HepG2 (cell line): ENCODE measurements around the gene C20orf202. TPM values are rescaled to one million over a fixed set of nuclear protein-coding genes. Genes with fewer than 3 reads are reported as not detected.
A peak's percentile ranks its signal among the peaks of the same experiment; 100 is the strongest.

Source experiments
- ARNTL ChIP-seq: sonication (generic); formaldehyde crosslinking; IDR thresholded peaks from 2 replicates; pipeline ENCODE4 v1.4.0; 2020; ENCODE audit warnings: mild to moderate bottlenecking, missing genetic modification reagents
- CBX5 ChIP-seq: sonication (generic); formaldehyde crosslinking; IDR thresholded peaks from 2 replicates; pipeline ENCODE4 v1.4.0; 2020; ENCODE audit warnings: missing genetic modification reagents, borderline replicate concordance
- HES4 ChIP-seq: sonication (generic); formaldehyde crosslinking; IDR thresholded peaks from 2 replicates; pipeline ENCODE4 v1.9.0; 2021; ENCODE audit warnings: mild to moderate bottlenecking, missing genetic modification reagents, borderline replicate concordance
- HIC2 ChIP-seq: sonication (generic); formaldehyde crosslinking; IDR thresholded peaks from 2 replicates; pipeline ENCODE4 v1.9.0; 2022; ENCODE audit warnings: low read depth, missing genetic modification reagents
- HNRNPK ChIP-seq: fragments of 200-400 bp; formaldehyde crosslinking; IDR thresholded peaks from 2 replicates; pipeline ENCODE4 v1.6.1; 2018; ENCODE audit warnings: low read length, low read depth, moderate library complexity, mild to moderate bottlenecking; ENCODE audit not compliant: poor library complexity, severe bottlenecking
- HNRNPUL1 ChIP-seq: fragments of 200-400 bp; formaldehyde crosslinking; IDR thresholded peaks from 2 replicates; pipeline ENCODE4 v1.6.1; 2017; ENCODE audit warnings: low read depth, mild to moderate bottlenecking, low read length, moderate library complexity
- KDM3A ChIP-seq: IDR thresholded peaks from 2 replicates; pipeline ENCODE4 v1.6.1; 2018; ENCODE audit warnings: low read depth, missing compliant biosample characterization
- MAZ ChIP-seq, 2 experiments: sonication (generic) in 1 of 2; formaldehyde crosslinking in 1 of 2; IDR thresholded peaks; 2 replicates each; pipeline versions ENCODE4 v1.5.0 to v1.6.1; 2012 to 2020; ENCODE audit warnings: low read depth in 2 of 2, mild to moderate bottlenecking in 2 of 2, borderline replicate concordance in 1 of 2, improper control_type of control experiment in 1 of 2, low read length in 1 of 2, missing genetic modification reagents in 1 of 2, moderate library complexity in 1 of 2
- PATZ1 ChIP-seq: sonication (generic); formaldehyde crosslinking; IDR thresholded peaks from 2 replicates; pipeline ENCODE4 v1.4.0; 2020; ENCODE audit warnings: missing genetic modification reagents
- POGK ChIP-seq: sonication (generic); formaldehyde crosslinking; conservative IDR thresholded peaks from 2 replicates; pipeline ENCODE4 v1.8.0; 2022; ENCODE audit warnings: mild to moderate bottlenecking, moderate library complexity, missing genetic modification reagents
- SAP130 ChIP-seq: IDR thresholded peaks from 2 replicates; pipeline ENCODE4 v1.6.1; 2016; ENCODE audit warnings: low read depth
- TBX2 ChIP-seq: sonication (generic); formaldehyde crosslinking; IDR thresholded peaks from 2 replicates; pipeline ENCODE4 v1.5.0; 2020; ENCODE audit warnings: missing genetic modification reagents, mild to moderate bottlenecking, borderline replicate concordance
- THAP7 ChIP-seq: sonication (generic); formaldehyde crosslinking; IDR thresholded peaks from 2 replicates; pipeline ENCODE4 v1.8.1; 2023; ENCODE audit warnings: mild to moderate bottlenecking, missing genetic modification reagents
- ZFP36L2 ChIP-seq: sonication (generic); formaldehyde crosslinking; IDR thresholded peaks from 2 replicates; pipeline ENCODE4 v1.4.0; 2020; ENCODE audit warnings: missing genetic modification reagents
- ZFX ChIP-seq: sonication (generic); formaldehyde crosslinking; IDR thresholded peaks from 2 replicates; pipeline ENCODE4 v1.4.0; 2020; ENCODE audit warnings: mild to moderate bottlenecking, low read depth, missing genetic modification reagents, moderate library complexity
- ZMAT3 ChIP-seq: sonication (generic); formaldehyde crosslinking; conservative IDR thresholded peaks from 2 replicates; pipeline ENCODE4 v1.7.0; 2021; ENCODE audit warnings: missing genetic modification reagents
- ZNF292 ChIP-seq: sonication (generic); formaldehyde crosslinking; IDR thresholded peaks from 2 replicates; pipeline ENCODE4 v1.8.1; 2022; ENCODE audit warnings: mild to moderate bottlenecking, low read depth, missing genetic modification reagents, borderline replicate concordance
- ZNF335 ChIP-seq: sonication (generic); formaldehyde crosslinking; IDR thresholded peaks from 2 replicates; pipeline ENCODE4 v1.4.0; 2020; ENCODE audit warnings: missing genetic modification reagents
- ZNF556 ChIP-seq: sonication (generic); formaldehyde crosslinking; IDR thresholded peaks from 2 replicates; pipeline ENCODE4 v1.4.0; 2020; ENCODE audit warnings: mild to moderate bottlenecking, missing genetic modification reagents, borderline replicate concordance
- ZNF607 ChIP-seq: sonication (generic); formaldehyde crosslinking; IDR thresholded peaks from 2 replicates; pipeline ENCODE4 v1.5.1; 2020; ENCODE audit warnings: missing genetic modification reagents, mild to moderate bottlenecking, borderline replicate concordance
- ZNF777 ChIP-seq: sonication (generic); formaldehyde crosslinking; IDR thresholded peaks from 2 replicates; pipeline ENCODE4 v1.4.0; 2020; ENCODE audit warnings: missing genetic modification reagents
- ZNF788 ChIP-seq: sonication (generic); formaldehyde crosslinking; IDR thresholded peaks from 2 replicates; pipeline ENCODE4 v1.5.0; 2020; ENCODE audit warnings: mild to moderate bottlenecking, missing genetic modification reagents, borderline replicate concordance
- ZNF816 ChIP-seq: sonication (generic); formaldehyde crosslinking; IDR thresholded peaks from 2 replicates; pipeline ENCODE4 v1.8.0; 2022; ENCODE audit warnings: missing genetic modification reagents, mild to moderate bottlenecking, borderline replicate concordance
- ZSCAN31 ChIP-seq: sonication (generic); formaldehyde crosslinking; IDR thresholded peaks from 2 replicates; pipeline ENCODE4 v1.5.0; 2020; ENCODE audit warnings: low read depth, mild to moderate bottlenecking, missing genetic modification reagents
- polyA plus RNA-seq, 8 experiments: library from polyadenylated mRNA; depleted of rRNA in 3 of 8; stranded (reverse) in 7 of 8; unstranded in 1 of 8; fragments of >200 nt; fragmentation: Illumina TruSeq in 4 of 8; extraction: Trizol in 4 of 8; gene quantifications; 2 replicates each; pipeline versions ENCODE4 v1.2.1 to v1.2.3, GENCODE V29; 2011 to 2016; ENCODE audit warnings: low read depth in 4 of 8, missing spikeins in 1 of 8, mixed read lengths in 1 of 8; ENCODE audit not compliant: insufficient read depth in 1 of 8
- total RNA-seq, 5 experiments: library from RNA; depleted of rRNA; stranded (reverse); fragments of >200 nt; fragmentation: Illumina TruSeq; extraction: Trizol; gene quantifications; 2 replicates each; pipeline ENCODE4 v1.2.3, GENCODE V29; 2016; ENCODE audit warnings: low read depth in 1 of 5

C20orf202 gene
- total and polyA plus RNA-seq, 2 of the 13 experiments (the other 11 are each of a cell fraction or from before 2014, with no cell fraction given): 0.20 to 1.2 TPM

- TF ChIP-seq MAZ (IDR thresholded peaks at IDR 0.05; ENCODE audit: borderline replicate concordance, low read depth, low read length) (0 out of 2 replicates have a peak, but pooled peaks have one; percentile 16), MAZ (CRISPR knock-in tag; IDR thresholded peaks at IDR 0.05; ENCODE audit: low read depth) (0 out of 2 replicates have a peak, but pooled peaks have one; percentile 0), ZNF556 (no peak), ZNF816 (no peak), POGK (CRISPR knock-in tag) (no peak), HNRNPUL1 (no peak), ZNF292 (CRISPR knock-in tag) (no peak), PATZ1 (CRISPR knock-in tag) (no peak; the same call in 1 of the 2 replicates), HES4 (CRISPR knock-in tag) (0 out of 2 replicates have a peak, but pooled peaks have one; percentile 16), THAP7 (0 out of 2 replicates have a peak, but pooled peaks have one; percentile 61), ZNF788 (0 out of 2 replicates have a peak, but pooled peaks have one; percentile 32), TBX2 (CRISPR knock-in tag) (no peak), ZFX (CRISPR knock-in tag) (0 out of 2 replicates have a peak, but pooled peaks have one; percentile 32), CBX5 (no peak), ZNF607 (0 out of 2 replicates have a peak, but pooled peaks have one; percentile 8), ZSCAN31 (CRISPR knock-in tag) (no peak), SAP130 (CRISPR knock-in tag) (peak; percentile 15; the same call in 1 of the 2 replicates), ZNF335 (CRISPR knock-in tag) (no peak), ZFP36L2 (CRISPR knock-in tag) (no peak), ZMAT3 (CRISPR knock-in tag) (no peak), HIC2 (CRISPR knock-in tag) (no peak), ZNF777 (peak; percentile 7), KDM3A (CRISPR knock-in tag) (0 out of 2 replicates have a peak, but pooled peaks have one; percentile 6), HNRNPK (peak; percentile 93), ARNTL (no peak)
Measured at GRCh38 chr20:1185316-1185741, 17.9 kb upstream of the C20orf202 start (continued).
